IMR-90 (cell line): ENCODE measurements around the gene VNN1. TPM values are rescaled to one million over a fixed set of nuclear protein-coding genes. Genes with fewer than 3 reads are reported as not detected.

Experiments
- ATAC-seq: fragments of 200-7000 bp; cut with Tn5 transposase; 2 replicates; pipeline ENCODE4 v1.9.1; 2020; ENCODE audit warnings: low read depth, mild to moderate bottlenecking, moderate library complexity
- BruUV-seq: library from RNA; stranded (reverse); fragments of 400-500 nt; replicated peaks from 2 replicates; lab custom pipeline; 2021; lab: Mats Ljungman, UMichigan
- CTCF ChIA-PET: fragments of 300-600 bp; formaldehyde crosslinking; extraction: SDS; loops from one replicate; lab custom pipeline; 2021; ENCODE audit warnings: antibody characterized with exemption; lab: Yijun Ruan, JAX
- POLR2A ChIA-PET: fragments of 300-600 bp; sonication (Branson Sonifier 250); formaldehyde crosslinking; loops from one replicate; lab custom pipeline; 2022; ENCODE audit warnings: antibody characterized with exemption; ENCODE audit not compliant: unreplicated experiment; lab: Charles Lee
- DNase-seq: peaks from one replicate; pipeline ENCODE4 v3.0.0; 2013
- H2AFZ ChIP-seq: replicated peaks from 2 replicates; pipeline ENCODE3; 2013; ENCODE audit warnings: low read length, mild to moderate bottlenecking; ENCODE audit not compliant: poor library complexity
- H2AK5ac ChIP-seq: 2 replicates; pipeline ENCODE4 v1.6.1; 2013; ENCODE audit warnings: low read depth, low read length, inconsistent platforms
- H2AK9ac ChIP-seq: replicated peaks from 2 replicates; pipeline ENCODE3; 2013; ENCODE audit warnings: mild to moderate bottlenecking, low read depth, low read length, moderate library complexity; ENCODE audit not compliant: poor library complexity
- H2BK120ac ChIP-seq: 2 replicates; pipeline ENCODE4 v1.6.1; 2013; ENCODE audit warnings: low read depth, low read length, inconsistent platforms
- H2BK15ac ChIP-seq: 3 replicates; pipeline ENCODE4 v1.6.1; 2013; ENCODE audit warnings: low read depth, low read length, inconsistent platforms
- H2BK20ac ChIP-seq: 2 replicates; pipeline ENCODE4 v1.6.1; 2013; ENCODE audit warnings: low read depth, mild to moderate bottlenecking, inconsistent platforms, low read length, moderate library complexity
- H2BK5ac ChIP-seq: 2 replicates; pipeline ENCODE4 v1.6.1; 2013; ENCODE audit warnings: mild to moderate bottlenecking, low read depth, low read length, inconsistent platforms; ENCODE audit not compliant: poor library complexity, severe bottlenecking
- H3K14ac ChIP-seq: replicated peaks from 2 replicates; pipeline ENCODE4 v1.6.1; 2013; ENCODE audit warnings: low read depth, low read length, inconsistent platforms
- H3K18ac ChIP-seq: 2 replicates; pipeline ENCODE4 v1.6.1; 2013; ENCODE audit warnings: low read depth, low read length, control low read depth
- H3K23ac ChIP-seq: 2 replicates; pipeline ENCODE4 v1.6.1; 2013; ENCODE audit warnings: low read depth, low read length, inconsistent platforms
- H3K27ac ChIP-seq: 2 replicates; pipeline ENCODE4 v1.5.1; 2013; ENCODE audit warnings: mild to moderate bottlenecking, control low read depth, low read length; ENCODE audit not compliant: insufficient read depth
- H3K27me3 ChIP-seq: 2 replicates; pipeline ENCODE4 v1.6.1; 2013; ENCODE audit warnings: low read length; ENCODE audit not compliant: control insufficient read depth, insufficient read depth
- H3K36me3 ChIP-seq: 2 replicates; pipeline ENCODE4 v1.6.1; 2013; ENCODE audit warnings: low read length, mixed read lengths; ENCODE audit not compliant: control insufficient read depth, insufficient read depth
- H3K4ac ChIP-seq: 2 replicates; pipeline ENCODE4 v1.6.1; 2013; ENCODE audit warnings: low read depth, low read length, inconsistent platforms
- H3K4me1 ChIP-seq: 2 replicates; pipeline ENCODE4 v1.6.1; 2013; ENCODE audit warnings: low read length, mixed read lengths; ENCODE audit not compliant: control insufficient read depth, insufficient read depth
- H3K4me2 ChIP-seq: 2 replicates; pipeline ENCODE4 v1.6.1; 2013; ENCODE audit warnings: low read depth, mild to moderate bottlenecking, control low read depth, low read length, moderate library complexity
- H3K4me3 ChIP-seq: 2 replicates; pipeline ENCODE4 v1.5.1; 2013; ENCODE audit warnings: low read depth, mild to moderate bottlenecking, control low read depth, low read length, moderate library complexity; ENCODE audit not compliant: insufficient read depth
- H3K56ac ChIP-seq: 2 replicates; pipeline ENCODE4 v1.6.1; 2013; ENCODE audit warnings: low read length, inconsistent platforms; ENCODE audit not compliant: insufficient read depth; ENCODE audit errors: extremely low read depth
- H3K79me1 ChIP-seq, 2 experiments: 2 replicates each; pipeline ENCODE4 v1.6.1; 2013; ENCODE audit warnings: low read length in 2 of 2, inconsistent platforms in 1 of 2, low read depth in 1 of 2
- H3K9ac ChIP-seq: 2 replicates; pipeline ENCODE4 v1.6.1; 2013; ENCODE audit warnings: low read depth, low read length, control low read depth
- H3K9me1 ChIP-seq: 2 replicates; pipeline ENCODE4 v1.6.1; 2013; ENCODE audit warnings: low read length, inconsistent platforms; ENCODE audit not compliant: insufficient read depth
- H3K9me3 ChIP-seq: 2 replicates; pipeline ENCODE4 v1.6.1; 2013; ENCODE audit warnings: low read length; ENCODE audit not compliant: control insufficient read depth, insufficient read depth
- H4K20me1 ChIP-seq: 2 replicates; pipeline ENCODE4 v1.6.1; 2013; ENCODE audit warnings: low read length, inconsistent platforms; ENCODE audit not compliant: insufficient read depth
- H4K5ac ChIP-seq: 2 replicates; pipeline ENCODE4 v1.6.1; 2013; ENCODE audit warnings: mild to moderate bottlenecking, low read depth, low read length, control low read depth
- H4K8ac ChIP-seq, 2 experiments: 2 replicates each; pipeline ENCODE4 v1.6.1; 2013; ENCODE audit warnings: low read depth in 2 of 2, low read length in 2 of 2, control low read depth in 1 of 2, inconsistent platforms in 1 of 2
- H4K91ac ChIP-seq: 2 replicates; pipeline ENCODE4 v1.6.1; 2013; ENCODE audit warnings: low read depth, low read length, inconsistent platforms; ENCODE audit not compliant: insufficient read depth
- BHLHE40 ChIP-seq: fragments of 150-350 bp; IDR thresholded peaks from 2 replicates; pipeline ENCODE4 v1.6.1; 2016; ENCODE audit warnings: mild to moderate bottlenecking, low read depth, low read length
- CEBPB ChIP-seq: IDR thresholded peaks from 2 replicates; pipeline ENCODE4 v1.6.1; 2012; ENCODE audit warnings: low read depth, low read length, improper control_type of control experiment
- CHD1 ChIP-seq: IDR thresholded peaks from 2 replicates; pipeline ENCODE4 v1.6.1; 2012; ENCODE audit warnings: low read depth, low read length, improper control_type of control experiment
- CTCF ChIP-seq: conservative IDR thresholded peaks from 2 replicates; pipeline ENCODE4 v1.5.1; 2012; ENCODE audit warnings: mild to moderate bottlenecking, low read depth, low read length, improper control_type of control experiment
- FOS ChIP-seq: fragments of 150-350 bp; IDR thresholded peaks from 2 replicates; pipeline ENCODE4 v1.6.1; 2016; ENCODE audit warnings: low read depth, low read length
- MAFK ChIP-seq: IDR thresholded peaks from 2 replicates; pipeline ENCODE4 v1.6.1; 2012; ENCODE audit warnings: low read depth, low read length, improper control_type of control experiment
- MAZ ChIP-seq: IDR thresholded peaks from 2 replicates; pipeline ENCODE4 v1.6.1; 2012; ENCODE audit warnings: low read depth, mild to moderate bottlenecking, low read length, improper control_type of control experiment, moderate library complexity, borderline replicate concordance
- MXI1 ChIP-seq: IDR thresholded peaks from 2 replicates; pipeline ENCODE4 v1.6.1; 2012; ENCODE audit warnings: low read depth, mild to moderate bottlenecking, low read length, moderate library complexity, borderline replicate concordance
- NFE2L2 ChIP-seq: fragments of 150-350 bp; IDR thresholded peaks from 2 replicates; pipeline ENCODE4 v1.6.1; 2016; ENCODE audit warnings: low read depth, mild to moderate bottlenecking, low read length
- POLR2A ChIP-seq: IDR thresholded peaks from 2 replicates; pipeline ENCODE4 v1.6.1; 2012; ENCODE audit warnings: mild to moderate bottlenecking, low read depth, low read length
- RAD21 ChIP-seq: IDR thresholded peaks from 2 replicates; pipeline ENCODE4 v1.6.1; 2012; ENCODE audit warnings: low read length, improper control_type of control experiment
- RCOR1 ChIP-seq: IDR thresholded peaks from 2 replicates; pipeline ENCODE4 v1.6.1; 2012; ENCODE audit warnings: mild to moderate bottlenecking, low read length, improper control_type of control experiment; ENCODE audit not compliant: insufficient replicate concordance
- RFX5 ChIP-seq: IDR thresholded peaks from 2 replicates; pipeline ENCODE4 v1.8.0; 2012; ENCODE audit warnings: low read depth, mild to moderate bottlenecking, low read length, moderate library complexity
- SMC3 ChIP-seq: fragments of 150-350 bp; IDR thresholded peaks from 2 replicates; pipeline ENCODE4 v1.6.1; 2016; ENCODE audit warnings: low read depth, mild to moderate bottlenecking, antibody characterized with exemption, low read length, moderate library complexity
- WGBS, 2 experiments: methylation state at CpG; one replicate each; pipeline versions ENCODE4 v1.1.5 to v1.1.7; 2013; ENCODE audit warnings: missing lambda C conversion rate in 2 of 2; ENCODE audit not compliant: insufficient read length in 1 of 2; ENCODE audit errors: extremely low coverage in 2 of 2; 5-methylcytosine and 5-hydroxymethylcytosine counted together
- dilution Hi-C: fragments of 300-500 bp; cut with HindIII; formaldehyde crosslinking; loops from one replicate; pipeline ENCODE4 v1.14.3; 2018; ENCODE audit warnings: low sequenced_read_pairs; ENCODE audit not compliant: unreplicated experiment
- in situ Hi-C: fragments of 300-500 bp; cut with MboI; formaldehyde crosslinking; loops from 3 replicates; pipeline ENCODE4 v1.14.3; 2019; ENCODE audit warnings: low sequenced_read_pairs, inconsistent platforms, mixed read lengths
- intact Hi-C: fragments of 100-400 bp; cut with micrococcal nuclease; formaldehyde crosslinking; loops from 2 replicates; pipeline ENCODE4 v1.10.0; 2022
- polyA plus RNA-seq, 3 experiments: library from polyadenylated mRNA; depleted of rRNA; stranded (reverse); fragments of >200 nt; gene quantifications; 2 replicates each; pipeline ENCODE4 v1.2.3, GENCODE V29; 2012; ENCODE audit warnings: low replicate concordance in 1 of 3
- total RNA-seq: library from RNA; depleted of rRNA; stranded (reverse); fragments of >200 nt; gene quantifications from 2 replicates; pipeline ENCODE4 v1.2.3, GENCODE V29; 2012
- TF ChIP-seq, protein P1 (sequence below): fragments of 150-350 bp; IDR thresholded peaks from 2 replicates; pipeline ENCODE4 v1.6.1; 2017; ENCODE audit warnings: mild to moderate bottlenecking, antibody characterized with exemption, low read length, low read depth
- TF ChIP-seq, protein P2 (sequence below): fragments of 150-350 bp; IDR thresholded peaks from 2 replicates; pipeline ENCODE4 v1.6.1; 2016; ENCODE audit warnings: low read depth, mild to moderate bottlenecking, low read length, moderate library complexity, borderline replicate concordance

VNN1 gene
- total and polyA plus RNA-seq, 2 of the 4 experiments (the other 2 are of a cell fraction) = 0.07 TPM; not detected in 1

- H3K9me3 ChIP-seq = no peaks in the 10 kb centered on the region
- H4K20me1 ChIP-seq = no peaks in the 10 kb centered on the region
- H4K91ac ChIP-seq = no peak overlapping the region
- ATAC-seq = no peak
- H2AK5ac ChIP-seq = no peak overlapping the region
- no peak overlapping the region for H2AK9ac ChIP-seq
- 80% methylated on average over 1 of the region's 3 CpGs; no CpG with 5 or more reads in 1 of the 2 experiments for WGBS, 2 experiments
- H4K8ac ChIP-seq = no peak overlapping the region
- no peak overlapping the region for H3K56ac ChIP-seq
- no peak overlapping the region for H2BK120ac ChIP-seq
- dilution Hi-C loops = no loop called here
- no TSS peak for BruUV-seq
- ChIA-PET CTCF (no interaction called here), POLR2A (no interaction called here)
- no peak overlapping the region for H4K5ac ChIP-seq
- no peak overlapping the region for H3K27ac ChIP-seq
- no peak overlapping the region for H2BK5ac ChIP-seq
- no peak overlapping the region for H2BK20ac ChIP-seq
- in situ Hi-C loops = no loop called here
- no peak overlapping the region for H2BK15ac ChIP-seq
- no peak overlapping the region for H3K4me3 ChIP-seq
- H3K14ac ChIP-seq = no peak overlapping the region
- no peak overlapping the region for H2AFZ ChIP-seq
- H3K4me2 ChIP-seq = no peak overlapping the region
- H3K9me1 ChIP-seq = no peaks in the 10 kb centered on the region
- TF ChIP-seq CEBPB (no peak), RFX5 (no peak), RAD21 (no peak), MAZ (no peak), FOS (no peak), BHLHE40 (no peak), MAFK (no peak), MXI1 (no peak), SMC3 (no peak), CHD1 (no peak), RCOR1 (no peak), NFE2L2 (no peak), CTCF (no peak), POLR2A (no peak)
- TF ChIP-seq, protein P1, sequence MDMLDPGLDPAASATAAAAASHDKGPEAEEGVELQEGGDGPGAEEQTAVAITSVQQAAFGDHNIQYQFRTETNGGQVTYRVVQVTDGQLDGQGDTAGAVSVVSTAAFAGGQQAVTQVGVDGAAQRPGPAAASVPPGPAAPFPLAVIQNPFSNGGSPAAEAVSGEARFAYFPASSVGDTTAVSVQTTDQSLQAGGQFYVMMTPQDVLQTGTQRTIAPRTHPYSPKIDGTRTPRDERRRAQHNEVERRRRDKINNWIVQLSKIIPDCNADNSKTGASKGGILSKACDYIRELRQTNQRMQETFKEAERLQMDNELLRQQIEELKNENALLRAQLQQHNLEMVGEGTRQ = no peak
- TF ChIP-seq, protein P2, sequence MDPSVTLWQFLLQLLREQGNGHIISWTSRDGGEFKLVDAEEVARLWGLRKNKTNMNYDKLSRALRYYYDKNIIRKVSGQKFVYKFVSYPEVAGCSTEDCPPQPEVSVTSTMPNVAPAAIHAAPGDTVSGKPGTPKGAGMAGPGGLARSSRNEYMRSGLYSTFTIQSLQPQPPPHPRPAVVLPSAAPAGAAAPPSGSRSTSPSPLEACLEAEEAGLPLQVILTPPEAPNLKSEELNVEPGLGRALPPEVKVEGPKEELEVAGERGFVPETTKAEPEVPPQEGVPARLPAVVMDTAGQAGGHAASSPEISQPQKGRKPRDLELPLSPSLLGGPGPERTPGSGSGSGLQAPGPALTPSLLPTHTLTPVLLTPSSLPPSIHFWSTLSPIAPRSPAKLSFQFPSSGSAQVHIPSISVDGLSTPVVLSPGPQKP = no peak
- no peak overlapping the region for H3K9ac ChIP-seq
- no peaks in the 10 kb centered on the region for H3K36me3 ChIP-seq
- no peak overlapping the region for H3K4ac ChIP-seq
- no peaks in the 10 kb centered on the region for H3K79me1 ChIP-seq
- no peak overlapping the region for H3K18ac ChIP-seq
- no peak for DNase-seq
- no peaks in the 10 kb centered on the region for H3K4me1 ChIP-seq
- no peak overlapping the region for H3K23ac ChIP-seq
- intact Hi-C loops = no loop called here
- H3K27me3 ChIP-seq = peaks cover 5% of the 10 kb centered on the region
Measured at GRCh38 chr6:132643547-132643946, 70.3 kb downstream of the VNN1 start.
